Measurements from ENCODE around the gene GNAL.

The GNAL gene

GRCh38 chr18:11658989-11659388 is 30.1 kb upstream of the GNAL start:
- no peak overlapping the region for H3K4me3 ChIP-seq (ENCODE audit: low read depth in 1 of 2, low read length in 2 of 2)
- peaks cover 6% of the 10 kb centered on the region for H3K4me1 ChIP-seq (ENCODE audit: insufficient read depth, low read length)
- H3K27me3 ChIP-seq (ENCODE audit: control insufficient read depth in 1 of 2, insufficient read depth in 2 of 2, low read length in 2 of 2): peaks cover 4% of the 10 kb centered on the region in 2 donors
- no peak overlapping the region for H3K9ac ChIP-seq (ENCODE audit: low read length)
- H3K36me3 ChIP-seq (ENCODE audit: insufficient read depth, low read length): no peaks in the 10 kb centered on the region
- H3K27ac ChIP-seq (ENCODE audit: low read depth, low read length): no peak overlapping the region
- H3K9me3 ChIP-seq (ENCODE audit: low read length): no peaks in the 10 kb centered on the region

GRCh38 chr18:11660691-11661090 is 28.4 kb upstream of the GNAL start:
- Histone ChIP-seq H3K9me3 (ENCODE audit: low read length) (no peaks in the 10 kb centered on the region), H3K27me3 (ENCODE audit: control insufficient read depth in 1 of 2, insufficient read depth in 2 of 2, low read length in 2 of 2) (peaks cover 3 to 4% of the 10 kb centered on the region in 2 donors), H3K36me3 (ENCODE audit: insufficient read depth, low read length) (no peaks in the 10 kb centered on the region)

GRCh38 chr18:11661430-11661829 is 27.6 kb upstream of the GNAL start:
- Histone ChIP-seq H3K27me3 (ENCODE audit: control insufficient read depth in 1 of 2, insufficient read depth in 2 of 2, low read length in 2 of 2) (peaks cover 0 to 4% of the 10 kb centered on the region in 2 donors), H3K9ac (ENCODE audit: low read length) (no peak overlapping the region), H3K9me3 (ENCODE audit: low read length) (no peaks in the 10 kb centered on the region), H3K27ac (ENCODE audit: low read depth, low read length) (no peak overlapping the region), H3K4me3 (ENCODE audit: low read depth in 1 of 2, low read length in 2 of 2) (no peak overlapping the region), H3K4me1 (ENCODE audit: insufficient read depth, low read length) (no peaks in the 10 kb centered on the region), H3K36me3 (ENCODE audit: insufficient read depth, low read length) (no peaks in the 10 kb centered on the region)

More at GRCh38 chr18:11660691-11661090, 28.4 kb upstream of the GNAL start:
- Histone ChIP-seq H3K27ac (ENCODE audit: low read depth, low read length) (no peak overlapping the region), H3K9ac (ENCODE audit: low read length) (no peak overlapping the region), H3K4me1 (ENCODE audit: insufficient read depth, low read length) (no peaks in the 10 kb centered on the region), H3K4me3 (ENCODE audit: low read depth in 1 of 2, low read length in 2 of 2) (no peak overlapping the region)

GRCh38 chr18:11663439-11664029 is 25.5 kb upstream of the GNAL start:
- Histone ChIP-seq H3K4me3 (ENCODE audit: low read depth in 1 of 2, low read length in 2 of 2) (no peak overlapping the region), H3K36me3 (ENCODE audit: insufficient read depth, low read length) (no peaks in the 10 kb centered on the region), H3K27ac (ENCODE audit: low read depth, low read length) (no peak overlapping the region), H3K9ac (ENCODE audit: low read length) (no peak overlapping the region), H3K27me3 (ENCODE audit: control insufficient read depth in 1 of 2, insufficient read depth in 2 of 2, low read length in 2 of 2) (no peaks in the 10 kb centered on the region), H3K9me3 (ENCODE audit: low read length) (no peaks in the 10 kb centered on the region), H3K4me1 (ENCODE audit: insufficient read depth, low read length) (no peaks in the 10 kb centered on the region)

GRCh38 chr18:11664286-11664685 is 24.8 kb upstream of the GNAL start:
- H3K4me1 ChIP-seq (ENCODE audit: insufficient read depth, low read length): no peaks in the 10 kb centered on the region
- H3K9ac ChIP-seq (ENCODE audit: low read length): no peak overlapping the region
- no peaks in the 10 kb centered on the region for H3K36me3 ChIP-seq (ENCODE audit: insufficient read depth, low read length)
- H3K4me3 ChIP-seq (ENCODE audit: low read depth in 1 of 2, low read length in 2 of 2): no peak overlapping the region
- H3K9me3 ChIP-seq (ENCODE audit: low read length): no peaks in the 10 kb centered on the region
- H3K27me3 ChIP-seq (ENCODE audit: control insufficient read depth in 1 of 2, insufficient read depth in 2 of 2, low read length in 2 of 2): no peaks in the 10 kb centered on the region
- no peak overlapping the region for H3K27ac ChIP-seq (ENCODE audit: low read depth, low read length)

- no peak overlapping the region for H3K9ac ChIP-seq (ENCODE audit: low read length)
- H3K27me3 ChIP-seq (ENCODE audit: control insufficient read depth in 1 of 2, insufficient read depth in 2 of 2, low read length in 2 of 2): no peaks in the 10 kb centered on the region
- no peak overlapping the region for H3K27ac ChIP-seq (ENCODE audit: low read depth, low read length)
- no peaks in the 10 kb centered on the region for H3K9me3 ChIP-seq (ENCODE audit: low read length)
- no peak overlapping the region for H3K4me3 ChIP-seq (ENCODE audit: low read depth in 1 of 2, low read length in 2 of 2)
- no peaks in the 10 kb centered on the region for H3K36me3 ChIP-seq (ENCODE audit: insufficient read depth, low read length)
- H3K4me1 ChIP-seq (ENCODE audit: insufficient read depth, low read length): no peaks in the 10 kb centered on the region
Observed at GRCh38 chr18:11665146-11665545, 23.9 kb upstream of the GNAL start.

- Histone ChIP-seq H3K9ac (ENCODE audit: low read length) (no peak overlapping the region), H3K27ac (ENCODE audit: low read depth, low read length) (no peak overlapping the region), H3K9me3 (ENCODE audit: low read length) (no peaks in the 10 kb centered on the region), H3K4me3 (ENCODE audit: low read depth in 1 of 2, low read length in 2 of 2) (no peak overlapping the region), H3K27me3 (ENCODE audit: control insufficient read depth in 1 of 2, insufficient read depth in 2 of 2, low read length in 2 of 2) (no peaks in the 10 kb centered on the region), H3K4me1 (ENCODE audit: insufficient read depth, low read length) (no peaks in the 10 kb centered on the region), H3K36me3 (ENCODE audit: insufficient read depth, low read length) (no peaks in the 10 kb centered on the region)
Observed at GRCh38 chr18:11665587-11665986, 23.5 kb upstream of the GNAL start.

GRCh38 chr18:11666176-11666575 is 22.9 kb upstream of the GNAL start:
- Histone ChIP-seq H3K36me3 (ENCODE audit: insufficient read depth, low read length) (no peaks in the 10 kb centered on the region), H3K4me1 (ENCODE audit: insufficient read depth, low read length) (no peaks in the 10 kb centered on the region), H3K27me3 (ENCODE audit: control insufficient read depth in 1 of 2, insufficient read depth in 2 of 2, low read length in 2 of 2) (no peaks in the 10 kb centered on the region), H3K4me3 (ENCODE audit: low read depth in 1 of 2, low read length in 2 of 2) (no peak overlapping the region), H3K9me3 (ENCODE audit: low read length) (no peaks in the 10 kb centered on the region), H3K27ac (ENCODE audit: low read depth, low read length) (no peak overlapping the region), H3K9ac (ENCODE audit: low read length) (no peak overlapping the region)

- Histone ChIP-seq H3K36me3 (ENCODE audit: insufficient read depth, low read length) (no peaks in the 10 kb centered on the region), H3K4me1 (ENCODE audit: insufficient read depth, low read length) (no peaks in the 10 kb centered on the region), H3K9me3 (ENCODE audit: low read length) (no peaks in the 10 kb centered on the region), H3K4me3 (ENCODE audit: low read depth in 1 of 2, low read length in 2 of 2) (no peak overlapping the region), H3K9ac (ENCODE audit: low read length) (no peak overlapping the region), H3K27ac (ENCODE audit: low read depth, low read length) (no peak overlapping the region), H3K27me3 (ENCODE audit: control insufficient read depth in 1 of 2, insufficient read depth in 2 of 2, low read length in 2 of 2) (no peaks in the 10 kb centered on the region)
Observed at GRCh38 chr18:11666831-11667230, 22.2 kb upstream of the GNAL start.

- H3K27ac ChIP-seq (ENCODE audit: low read depth, low read length): no peak overlapping the region
- H3K27me3 ChIP-seq (ENCODE audit: control insufficient read depth in 1 of 2, insufficient read depth in 2 of 2, low read length in 2 of 2): no peaks in the 10 kb centered on the region
- no peaks in the 10 kb centered on the region for H3K9me3 ChIP-seq (ENCODE audit: low read length)
- H3K4me3 ChIP-seq (ENCODE audit: low read depth in 1 of 2, low read length in 2 of 2): no peak overlapping the region
- H3K36me3 ChIP-seq (ENCODE audit: insufficient read depth, low read length): no peaks in the 10 kb centered on the region
- H3K4me1 ChIP-seq (ENCODE audit: insufficient read depth, low read length): no peaks in the 10 kb centered on the region
- no peak overlapping the region for H3K9ac ChIP-seq (ENCODE audit: low read length)
Observed at GRCh38 chr18:11667578-11667977, 21.5 kb upstream of the GNAL start.

GRCh38 chr18:11668441-11669169 is 20.5 kb upstream of the GNAL start:
- Histone ChIP-seq H3K27ac (ENCODE audit: low read depth, low read length) (no peak overlapping the region), H3K4me1 (ENCODE audit: insufficient read depth, low read length) (no peaks in the 10 kb centered on the region), H3K4me3 (ENCODE audit: low read depth in 1 of 2, low read length in 2 of 2) (no peak overlapping the region), H3K9ac (ENCODE audit: low read length) (no peak overlapping the region), H3K27me3 (ENCODE audit: control insufficient read depth in 1 of 2, insufficient read depth in 2 of 2, low read length in 2 of 2) (no peaks in the 10 kb centered on the region), H3K36me3 (ENCODE audit: insufficient read depth, low read length) (no peaks in the 10 kb centered on the region), H3K9me3 (ENCODE audit: low read length) (no peaks in the 10 kb centered on the region)
